Measurements from ENCODE around the gene MED26.

DNA sequence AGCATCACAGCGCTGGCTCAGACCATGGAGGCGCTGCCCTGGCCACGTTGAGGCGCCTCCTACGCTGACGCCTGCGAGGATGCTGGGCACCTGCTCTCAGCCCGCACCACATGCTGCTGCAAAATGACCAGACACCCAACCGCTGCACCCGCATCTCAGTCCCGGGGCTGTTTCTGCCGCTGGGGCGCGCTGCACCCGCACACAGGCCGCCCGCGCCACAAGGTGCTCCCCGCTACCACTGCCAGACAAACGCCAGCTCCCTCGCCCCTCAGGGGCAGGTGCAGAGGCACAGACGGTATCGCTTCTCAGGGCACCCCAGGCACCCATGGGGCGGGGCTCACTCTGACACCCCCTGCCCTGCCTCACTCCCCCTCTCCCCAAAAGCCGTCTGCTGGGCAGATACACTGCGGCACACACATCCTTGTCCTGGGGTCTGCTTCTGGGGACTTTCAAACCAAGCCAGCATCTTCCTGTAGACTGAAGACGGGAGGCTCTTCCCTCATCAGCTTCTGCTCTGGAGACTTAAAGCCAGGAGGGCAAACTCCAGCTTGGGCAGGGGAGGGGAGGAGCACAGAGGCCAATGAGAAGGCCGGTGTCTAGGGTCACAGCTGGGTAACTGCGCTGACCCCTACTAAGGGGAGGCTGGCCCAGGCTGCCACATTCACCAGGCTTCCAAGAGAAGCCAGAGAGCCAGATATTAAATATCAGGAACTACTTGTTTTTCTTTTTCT, 102.1 kb downstream of the MED26 start:
- TF ChIP-seq, protein P1, sequence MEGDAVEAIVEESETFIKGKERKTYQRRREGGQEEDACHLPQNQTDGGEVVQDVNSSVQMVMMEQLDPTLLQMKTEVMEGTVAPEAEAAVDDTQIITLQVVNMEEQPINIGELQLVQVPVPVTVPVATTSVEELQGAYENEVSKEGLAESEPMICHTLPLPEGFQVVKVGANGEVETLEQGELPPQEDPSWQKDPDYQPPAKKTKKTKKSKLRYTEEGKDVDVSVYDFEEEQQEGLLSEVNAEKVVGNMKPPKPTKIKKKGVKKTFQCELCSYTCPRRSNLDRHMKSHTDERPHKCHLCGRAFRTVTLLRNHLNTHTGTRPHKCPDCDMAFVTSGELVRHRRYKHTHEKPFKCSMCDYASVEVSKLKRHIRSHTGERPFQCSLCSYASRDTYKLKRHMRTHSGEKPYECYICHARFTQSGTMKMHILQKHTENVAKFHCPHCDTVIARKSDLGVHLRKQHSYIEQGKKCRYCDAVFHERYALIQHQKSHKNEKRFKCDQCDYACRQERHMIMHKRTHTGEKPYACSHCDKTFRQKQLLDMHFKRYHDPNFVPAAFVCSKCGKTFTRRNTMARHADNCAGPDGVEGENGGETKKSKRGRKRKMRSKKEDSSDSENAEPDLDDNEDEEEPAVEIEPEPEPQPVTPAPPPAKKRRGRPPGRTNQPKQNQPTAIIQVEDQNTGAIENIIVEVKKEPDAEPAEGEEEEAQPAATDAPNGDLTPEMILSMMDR (IDR thresholded peaks at IDR 0.05) = no peak
- no peak for TF ChIP-seq POLR2A (IDR thresholded peaks at IDR 0.05)

Measured in heart left ventricle (tissue), 13 donors.